GM12891 (cell line): ENCODE data around the gene KIAA1143. TPM values are rescaled to one million over a fixed set of nuclear protein-coding genes. Genes with fewer than 3 reads are reported as not detected.
A peak's percentile ranks its signal among the peaks of the same experiment; 100 is the strongest.

Experiments
- DNase-seq: peaks from one replicate; pipeline ENCODE4 v3.0.0; 2011; ENCODE audit warnings: low spot score; ENCODE audit not compliant: insufficient read length
- FAIRE-seq: peaks from 2 replicates; lab custom pipeline; 2011; peaks lifted over from hg19 to GRCh38; lab: Jason Lieb, UNC
- PAX5 ChIP-seq: IDR thresholded peaks from 2 replicates; pipeline ENCODE4 v1.6.1; 2011; ENCODE audit warnings: low read length, moderate library complexity, mild to moderate bottlenecking; ENCODE audit not compliant: insufficient read depth, severe bottlenecking
- POLR2A ChIP-seq: IDR thresholded peaks from 2 replicates; pipeline ENCODE4 v1.6.1; 2011; ENCODE audit warnings: low read depth, low read length, control low read depth
- POLR2AphosphoS5 ChIP-seq: IDR thresholded peaks from 2 replicates; pipeline ENCODE4 v1.6.1; 2011; ENCODE audit warnings: low read depth, low read length, control low read depth
- POU2F2 ChIP-seq: IDR thresholded peaks from 2 replicates; pipeline ENCODE4 v1.6.1; 2011; ENCODE audit warnings: low read depth, mild to moderate bottlenecking, control low read depth, low read length, moderate library complexity
- SPI1 ChIP-seq: IDR thresholded peaks from 2 replicates; pipeline ENCODE4 v1.6.1; 2011; ENCODE audit warnings: low read depth, low read length, control low read depth
- TAF1 ChIP-seq: IDR thresholded peaks from 2 replicates; pipeline ENCODE4 v1.6.1; 2011; ENCODE audit warnings: low read depth, low read length, control low read depth
- polyA plus RNA-seq: library from polyadenylated mRNA; unstranded; fragments of >200 nt; gene quantifications from one replicate; pipeline ENCODE4 v1.2.1, GENCODE V29; 2012; ENCODE audit warnings: low read depth, missing spikeins, inconsistent platforms; ENCODE audit not compliant: missing spikeins

KIAA1143 gene
- 16.4 TPM for polyA plus RNA-seq

DNA sequence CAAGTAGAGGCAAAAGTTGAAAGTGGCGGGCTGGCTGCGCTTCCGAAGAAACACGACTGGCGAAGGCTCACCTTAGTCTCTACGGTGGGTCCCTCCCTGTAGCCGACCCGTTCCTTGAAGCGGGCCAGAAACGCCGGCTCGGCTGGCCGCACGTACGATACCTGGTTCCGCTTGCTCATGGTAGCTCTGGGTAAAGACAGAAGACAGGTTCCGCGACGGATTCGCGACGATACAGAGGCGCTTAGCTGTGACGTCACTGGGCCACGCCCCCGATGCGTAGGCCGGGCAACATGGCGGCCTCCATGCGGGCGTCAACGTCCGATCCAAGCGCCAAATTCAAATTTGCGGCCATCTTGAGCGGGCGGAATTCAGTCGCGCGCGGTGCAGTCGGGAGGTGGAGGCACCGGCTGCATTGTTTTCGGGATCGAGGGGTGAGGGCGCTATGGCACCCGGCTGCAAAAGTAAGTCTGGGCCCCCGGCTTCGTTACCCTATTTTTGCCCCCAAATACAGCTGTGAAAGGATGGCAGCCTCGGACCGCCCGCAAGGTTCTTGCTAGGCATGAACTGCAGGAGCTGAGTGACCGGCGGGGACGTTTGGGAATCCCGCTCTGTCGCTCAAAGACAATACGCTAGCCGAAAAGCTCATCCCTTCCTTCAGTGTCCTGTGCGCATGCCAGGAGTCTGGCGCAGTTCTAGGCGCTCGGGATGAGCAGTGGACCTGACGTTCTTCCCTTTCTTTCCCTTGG is at the start of gene KIAA1143, which contains the start of gene KIF15:
Gene KIAA1143, minus strand, starts transcription at position 196 of the 746 bp plus-strand sequence. Its CDS starts 17 bp downstream, at position 179.
Gene KIF15, plus strand, starts transcription at position 371 of the 746 bp plus-strand sequence. Its CDS starts 72 bp downstream, at position 443.
- FAIRE-seq (peak; percentile 96), DNase-seq (peak; percentile 50)
- TF ChIP-seq POLR2A: peak; percentile 79
- peak; percentile 24 for TF ChIP-seq PAX5
- peak; percentile 94 for TF ChIP-seq POU2F2
- TF ChIP-seq SPI1: no peak
- peak; percentile 89 for TF ChIP-seq POLR2AphosphoS5
- TF ChIP-seq TAF1: peak; percentile 72

DNA sequence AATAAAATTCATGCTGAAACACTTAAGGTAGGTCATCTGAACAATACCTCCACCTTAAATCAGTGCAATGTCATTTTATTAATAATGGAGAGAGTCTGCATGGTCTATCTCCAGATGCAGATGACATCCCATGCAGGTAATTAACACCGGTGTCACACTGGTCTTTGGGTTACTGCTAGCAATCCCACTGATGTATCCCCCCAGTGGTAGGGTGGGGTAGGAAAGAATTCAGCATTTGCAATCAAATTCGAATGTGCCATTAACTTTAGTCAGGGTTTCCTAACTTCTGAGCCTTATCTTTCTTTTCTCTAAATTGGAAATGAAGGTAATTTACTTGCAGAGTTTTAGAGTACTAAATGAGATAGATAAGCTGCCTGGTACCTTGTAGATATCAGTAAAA is 44.5 kb upstream of the KIAA1143 start:
- DNase-seq (no peak), FAIRE-seq (no peak)
- TF ChIP-seq PAX5 (no peak), POU2F2 (no peak), TAF1 (no peak), SPI1 (no peak), POLR2AphosphoS5 (no peak), POLR2A (no peak)

DNA sequence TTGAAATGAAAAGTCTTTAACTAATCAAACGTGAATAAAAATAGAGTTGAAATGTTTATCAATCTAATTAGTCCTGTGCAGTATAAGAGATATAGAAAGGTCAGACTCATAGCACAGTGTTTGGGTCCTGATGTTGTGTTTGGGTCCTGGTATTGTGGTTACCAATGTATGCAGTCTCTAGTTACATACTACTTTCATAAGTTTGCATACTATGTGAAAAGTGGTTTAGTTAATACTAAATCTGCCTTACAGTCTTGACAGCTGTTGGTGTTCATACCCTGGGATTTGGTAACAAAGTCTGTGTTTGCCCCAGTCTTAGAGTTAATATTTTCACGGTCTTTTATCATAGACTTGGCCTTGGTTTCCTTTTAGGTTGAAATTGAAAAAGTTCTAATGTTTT is 41.9 kb upstream of the KIAA1143 start:
- TF ChIP-seq POU2F2 (no peak), POLR2A (no peak), TAF1 (no peak), PAX5 (no peak), SPI1 (no peak), POLR2AphosphoS5 (no peak)
- FAIRE-seq (no peak), DNase-seq (no peak)

DNA sequence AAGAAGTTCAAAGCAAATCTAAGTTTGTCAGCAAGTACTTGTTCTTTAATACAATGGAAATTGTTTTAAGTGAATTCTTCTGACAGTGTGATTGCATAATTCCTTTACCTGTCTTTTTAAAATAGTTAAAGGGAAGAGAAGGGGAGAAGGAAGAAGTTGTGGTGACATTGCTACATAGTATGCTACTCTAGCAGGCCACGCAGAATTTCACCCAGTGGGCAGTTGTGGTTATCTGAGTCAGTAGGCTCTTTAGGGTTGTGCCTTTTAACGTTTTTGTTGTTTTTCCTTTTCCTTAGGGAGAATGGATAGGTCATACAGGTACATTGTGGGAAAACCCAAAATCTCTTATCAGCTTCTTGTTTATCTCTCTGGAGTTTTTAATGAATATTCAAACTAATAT is 40.6 kb upstream of the KIAA1143 start:
- DNase-seq: no peak
- no peak for FAIRE-seq
- TF ChIP-seq PAX5: no peak
- TF ChIP-seq POLR2A: no peak
- TF ChIP-seq TAF1: no peak
- TF ChIP-seq SPI1: no peak
- TF ChIP-seq POLR2AphosphoS5: no peak
- TF ChIP-seq POU2F2: no peak

DNA sequence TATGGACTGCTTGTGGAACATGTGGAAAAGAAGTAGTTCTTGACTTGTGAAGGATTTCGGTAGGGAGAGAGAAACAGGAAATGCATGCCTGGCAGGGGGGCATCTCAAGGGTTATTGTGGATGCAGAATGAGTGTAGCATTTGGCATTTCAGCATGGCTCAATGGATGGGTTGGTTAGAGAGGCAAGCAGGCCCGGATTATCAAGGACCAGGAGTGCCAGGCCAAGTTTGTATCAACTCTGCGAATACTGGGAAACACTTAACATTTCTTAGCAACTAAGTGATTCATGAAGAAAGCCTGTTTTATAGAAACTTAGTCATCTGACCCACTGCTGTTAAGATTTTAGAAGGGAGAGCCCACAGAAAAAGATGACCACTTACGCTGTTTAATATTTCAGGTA is 33.8 kb upstream of the KIAA1143 start:
- DNase-seq (no peak), FAIRE-seq (no peak)
- TF ChIP-seq SPI1 (no peak), POLR2A (no peak), POU2F2 (no peak), POLR2AphosphoS5 (no peak), PAX5 (no peak), TAF1 (no peak)

DNA sequence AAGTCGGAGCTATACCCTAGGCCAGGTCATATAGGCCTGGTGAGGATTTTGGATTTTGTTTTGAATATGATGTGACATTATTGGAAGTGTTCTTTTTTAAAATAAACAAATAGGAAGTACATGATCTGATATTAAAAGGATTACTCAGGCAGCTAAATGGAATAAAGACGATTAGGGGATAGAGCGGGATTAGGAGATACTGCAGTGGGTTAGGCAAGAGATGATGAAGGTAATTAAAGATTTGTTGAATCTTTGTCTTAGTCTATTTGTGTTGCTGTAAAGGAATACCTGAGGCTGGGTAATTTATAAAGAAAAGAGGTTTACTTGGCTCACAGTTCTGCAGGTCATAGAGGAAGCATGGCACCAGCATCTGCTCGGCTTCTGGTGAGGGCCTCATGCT is 21.5 kb upstream of the KIAA1143 start:
- DNase-seq: no peak
- TF ChIP-seq TAF1 (no peak), POLR2A (no peak), POLR2AphosphoS5 (no peak), POU2F2 (no peak), SPI1 (no peak), PAX5 (no peak)
- no peak for FAIRE-seq

DNA sequence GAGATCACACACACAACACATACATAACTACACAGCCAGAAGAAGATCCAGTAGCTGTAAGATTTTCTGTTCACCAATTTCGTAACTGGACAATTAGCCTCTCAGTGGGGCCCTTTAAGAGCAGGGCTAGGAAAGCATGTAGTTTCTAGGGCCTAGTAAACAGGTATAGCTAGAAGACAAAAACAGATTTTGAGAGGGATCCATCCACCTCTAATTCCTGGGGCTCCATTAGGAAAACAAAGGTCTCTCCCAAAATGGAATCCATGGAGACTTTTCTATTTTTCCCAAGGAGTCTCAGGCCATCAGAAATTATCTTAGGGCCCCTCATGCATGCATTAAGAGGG is 10.7 kb upstream of the KIAA1143 start:
- DNase-seq: no peak
- no peak for TF ChIP-seq TAF1
- TF ChIP-seq SPI1: no peak
- no peak for TF ChIP-seq POLR2AphosphoS5
- no peak for TF ChIP-seq PAX5

DNA sequence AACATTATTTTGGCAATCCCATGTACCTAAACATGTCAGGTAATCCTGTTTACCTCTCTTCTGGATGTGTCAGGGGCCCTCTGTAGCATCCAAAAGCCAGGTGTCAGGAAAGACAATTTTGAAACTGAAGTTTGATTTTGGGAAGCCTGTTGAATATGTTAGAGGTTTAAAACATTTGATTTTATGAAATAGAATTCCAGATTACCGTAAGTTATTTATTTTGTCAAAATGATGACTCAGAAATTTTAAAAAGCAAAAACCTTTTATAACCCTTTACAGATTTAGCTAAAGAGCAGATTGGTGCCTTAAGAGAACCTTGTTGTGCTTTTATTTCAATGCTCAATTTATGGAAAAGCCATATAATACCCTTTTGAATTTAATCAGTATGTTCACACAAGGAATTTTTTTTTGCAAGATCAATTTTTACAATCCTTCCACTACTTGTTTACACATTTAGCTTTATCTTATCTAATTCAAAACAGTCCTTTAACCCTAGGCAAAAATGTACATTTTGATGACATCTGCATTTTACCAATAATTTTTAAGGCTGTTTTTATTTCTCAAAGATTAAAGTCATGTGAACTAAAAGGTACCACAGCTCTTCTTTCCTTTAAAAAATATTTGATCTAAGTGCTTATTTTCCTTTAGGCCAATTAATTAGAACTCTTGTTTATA is 10.1 kb upstream of the KIAA1143 start:
- TF ChIP-seq SPI1: no peak
- no peak for TF ChIP-seq POU2F2
- no peak for TF ChIP-seq PAX5
- no peak for TF ChIP-seq POLR2A
- no peak for TF ChIP-seq TAF1
- no peak for TF ChIP-seq POLR2AphosphoS5
- FAIRE-seq (no peak), DNase-seq (no peak)

More for the DNA sequence above, 10.7 kb upstream of the KIAA1143 start:
- no peak for FAIRE-seq

DNA sequence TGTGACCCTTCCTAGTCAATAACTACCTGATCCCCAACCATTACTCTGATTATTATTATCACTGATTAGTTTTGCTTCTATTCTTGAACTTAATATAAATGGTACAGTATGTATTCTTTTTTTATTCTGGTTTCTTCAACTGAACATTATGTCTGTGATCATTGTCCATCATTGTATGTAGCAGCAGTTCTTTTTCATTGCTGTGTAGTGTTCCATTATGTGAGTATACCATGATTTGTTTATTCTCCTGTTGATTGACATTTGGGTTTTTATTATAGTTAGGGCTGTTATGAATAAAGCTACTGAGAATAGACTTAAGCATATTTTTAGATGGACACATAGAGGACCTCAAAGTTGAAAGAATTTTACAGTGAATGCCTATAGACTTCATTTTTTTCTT is 2.8 kb upstream of the KIAA1143 start:
- DNase-seq (no peak), FAIRE-seq (no peak)
- TF ChIP-seq POLR2A (no peak), PAX5 (no peak), SPI1 (no peak), POU2F2 (no peak), POLR2AphosphoS5 (no peak), TAF1 (no peak)
